ENCODE results near the gene CTDP1.
"Not testable (repeated sequence)": the region's sequence is repeated elsewhere in the genome, so short reads cannot be mapped to it uniquely, and the experiment has no call there.

Gene CTDP1

GRCh38 chr18:79704631-79705030, 25.0 kb downstream of the CTDP1 start:
- FAIRE-seq = no peak

GRCh38 chr18:79705272-79705671, 25.7 kb downstream of the CTDP1 start:
- FAIRE-seq = no peak

GRCh38 chr18:79706006-79706405, 26.4 kb downstream of the CTDP1 start:
- FAIRE-seq = no peak

- FAIRE-seq = no peak
These were observed 27.1 kb downstream of the CTDP1 start for GRCh38 chr18:79706658-79707057.

- no peak for FAIRE-seq
These were observed 27.6 kb downstream of the CTDP1 start for GRCh38 chr18:79707239-79707638.

GRCh38 chr18:79707671-79708070, 28.1 kb downstream of the CTDP1 start:
- FAIRE-seq = no peak

- FAIRE-seq = no peak
These were observed 28.8 kb downstream of the CTDP1 start for GRCh38 chr18:79708412-79708811.

- FAIRE-seq = no peak
These were observed 32.7 kb downstream of the CTDP1 start for GRCh38 chr18:79712206-79712857.

GRCh38 chr18:79713341-79713740, 33.7 kb downstream of the CTDP1 start:
- no peak for FAIRE-seq

- no peak for FAIRE-seq
These were observed 35.1 kb downstream of the CTDP1 start for GRCh38 chr18:79714531-79715240.

GRCh38 chr18:79715280-79715679, 35.7 kb downstream of the CTDP1 start:
- no peak for FAIRE-seq

GRCh38 chr18:79717059-79717458, 37.5 kb downstream of the CTDP1 start:
- no peak for FAIRE-seq

GRCh38 chr18:79717555-79718074, 38.0 kb downstream of the CTDP1 start:
- no peak for FAIRE-seq

GRCh38 chr18:79718126-79718525, 38.5 kb downstream of the CTDP1 start:
- no peak for FAIRE-seq

GRCh38 chr18:79718878-79719477, 39.4 kb downstream of the CTDP1 start:
- FAIRE-seq = no peak

GRCh38 chr18:79719478-79720358, 40.1 kb downstream of the CTDP1 start:
- not testable (repeated sequence) for FAIRE-seq

- no peak for FAIRE-seq
These were observed 40.7 kb downstream of the CTDP1 start for GRCh38 chr18:79720359-79720733.

GRCh38 chr18:79723036-79723435, 43.4 kb downstream of the CTDP1 start:
- FAIRE-seq = no peak

GRCh38 chr18:79723628-79724027, 44.0 kb downstream of the CTDP1 start:
- no peak for FAIRE-seq

GRCh38 chr18:79724299-79725080, 44.9 kb downstream of the CTDP1 start:
- FAIRE-seq = no peak

GRCh38 chr18:79725486-79725885, 45.9 kb downstream of the CTDP1 start:
- no peak for FAIRE-seq

GRCh38 chr18:79726721-79727120, 47.1 kb downstream of the CTDP1 start:
- FAIRE-seq = no peak

Data from endometrium (tissue), 2 donors.